Measurements from ENCODE around the gene GREB1. TPM values are rescaled to one million over a fixed set of nuclear protein-coding genes. Genes with fewer than 3 reads are reported as not detected.

Gene GREB1
- total and polyA plus RNA-seq, 2 of the 13 experiments (the other 11 are each of a cell fraction or from before 2014, with no cell fraction given): 31.3 to 61.2 TPM

DNA sequence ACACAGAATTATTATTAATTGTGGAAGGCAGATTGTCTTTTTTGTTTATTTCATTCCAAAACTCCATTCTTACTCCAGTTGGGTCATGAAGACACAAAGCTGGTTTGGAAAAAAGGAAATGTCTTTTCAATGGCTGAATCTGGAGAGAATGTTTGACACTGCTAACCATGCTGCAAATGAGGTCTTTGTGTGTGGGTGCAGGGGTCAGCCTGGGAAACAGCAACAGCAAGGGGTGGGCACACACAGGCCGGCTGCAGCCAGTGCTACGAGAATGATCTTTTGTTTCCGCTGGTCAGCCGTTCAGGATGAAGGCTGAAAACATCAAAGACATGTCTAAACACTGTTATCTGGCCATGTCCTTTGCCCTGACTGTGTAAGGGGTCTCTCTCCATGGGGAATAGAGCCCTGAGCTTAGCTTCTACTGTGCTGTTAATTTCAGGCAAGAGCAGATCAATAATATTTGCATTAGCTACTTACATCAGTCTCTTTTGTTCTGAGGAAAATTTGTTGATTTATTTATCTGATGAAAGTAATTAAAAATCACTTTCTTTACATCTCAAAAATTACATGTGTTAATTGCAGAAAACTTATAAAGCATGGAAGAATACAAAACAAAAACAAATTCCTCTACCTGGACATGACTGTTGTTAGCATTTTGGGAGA lies 34.6 kb upstream of the GREB1 start (continued):
- peak; percentile 94 for TF ChIP-seq YEATS4 (CRISPR knock-in tag; IDR thresholded peaks at IDR 0.05; ENCODE audit: borderline replicate concordance)
- peak; percentile 95 for TF ChIP-seq REPIN1 (CRISPR knock-in tag; IDR thresholded peaks at IDR 0.05; ENCODE audit: borderline replicate concordance, low read depth)
- peak; percentile 35; the same call in 1 of the 2 replicates for TF ChIP-seq SSRP1 (CRISPR knock-in tag; IDR thresholded peaks at IDR 0.05)
- TF ChIP-seq TSC22D2 (CRISPR knock-in tag; IDR thresholded peaks at IDR 0.05; ENCODE audit: borderline replicate concordance): no peak
- peak; percentile 78; the same call in 1 of the 2 replicates for TF ChIP-seq ZNF337 (CRISPR knock-in tag; IDR thresholded peaks at IDR 0.05; ENCODE audit: borderline replicate concordance, low read depth)
- peak; percentile 99 for TF ChIP-seq ZBTB7A (CRISPR knock-in tag; IDR thresholded peaks at IDR 0.05)
- TF ChIP-seq, protein P1, sequence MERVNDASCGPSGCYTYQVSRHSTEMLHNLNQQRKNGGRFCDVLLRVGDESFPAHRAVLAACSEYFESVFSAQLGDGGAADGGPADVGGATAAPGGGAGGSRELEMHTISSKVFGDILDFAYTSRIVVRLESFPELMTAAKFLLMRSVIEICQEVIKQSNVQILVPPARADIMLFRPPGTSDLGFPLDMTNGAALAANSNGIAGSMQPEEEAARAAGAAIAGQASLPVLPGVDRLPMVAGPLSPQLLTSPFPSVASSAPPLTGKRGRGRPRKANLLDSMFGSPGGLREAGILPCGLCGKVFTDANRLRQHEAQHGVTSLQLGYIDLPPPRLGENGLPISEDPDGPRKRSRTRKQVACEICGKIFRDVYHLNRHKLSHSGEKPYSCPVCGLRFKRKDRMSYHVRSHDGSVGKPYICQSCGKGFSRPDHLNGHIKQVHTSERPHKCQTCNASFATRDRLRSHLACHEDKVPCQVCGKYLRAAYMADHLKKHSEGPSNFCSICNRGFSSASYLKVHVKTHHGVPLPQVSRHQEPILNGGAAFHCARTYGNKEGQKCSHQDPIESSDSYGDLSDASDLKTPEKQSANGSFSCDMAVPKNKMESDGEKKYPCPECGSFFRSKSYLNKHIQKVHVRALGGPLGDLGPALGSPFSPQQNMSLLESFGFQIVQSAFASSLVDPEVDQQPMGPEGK (CRISPR knock-in tag; IDR thresholded peaks at IDR 0.05): peak; percentile 90
- TF ChIP-seq ZNF274 (CRISPR knock-in tag; IDR thresholded peaks at IDR 0.05): no peak; the same call in 1 of the 2 replicates
- no peak for TF ChIP-seq PLRG1 (conservative IDR thresholded peaks at IDR 0.05)
- TF ChIP-seq, protein P2, sequence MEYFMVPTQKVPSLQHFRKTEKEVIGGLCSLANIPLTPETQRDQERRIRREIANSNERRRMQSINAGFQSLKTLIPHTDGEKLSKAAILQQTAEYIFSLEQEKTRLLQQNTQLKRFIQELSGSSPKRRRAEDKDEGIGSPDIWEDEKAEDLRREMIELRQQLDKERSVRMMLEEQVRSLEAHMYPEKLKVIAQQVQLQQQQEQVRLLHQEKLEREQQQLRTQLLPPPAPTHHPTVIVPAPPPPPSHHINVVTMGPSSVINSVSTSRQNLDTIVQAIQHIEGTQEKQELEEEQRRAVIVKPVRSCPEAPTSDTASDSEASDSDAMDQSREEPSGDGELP (IDR thresholded peaks at IDR 0.05; ENCODE audit: borderline replicate concordance, low read depth): peak; percentile 93
- peak; percentile 84 for TF ChIP-seq BHLHE40 (IDR thresholded peaks at IDR 0.05; ENCODE audit: low read length)
- peak; percentile 99 for TF ChIP-seq GATAD2A (CRISPR knock-in tag; IDR thresholded peaks at IDR 0.05)
- no peak for TF ChIP-seq ZNF20 (CRISPR knock-in tag; IDR thresholded peaks at IDR 0.05)
- 0 out of 2 replicates have a peak, but pooled peaks have one; percentile 66 for TF ChIP-seq SNAPC2 (CRISPR knock-in tag; IDR thresholded peaks at IDR 0.05)
- peak; percentile 90 for TF ChIP-seq ZSCAN9 (CRISPR knock-in tag; IDR thresholded peaks at IDR 0.05; ENCODE audit: borderline replicate concordance)
- peak; percentile 82 for TF ChIP-seq RBFOX2 (IDR thresholded peaks at IDR 0.05; ENCODE audit: low read depth, low read length)
- TF ChIP-seq ARHGAP35 (CRISPR knock-in tag; IDR thresholded peaks at IDR 0.05; ENCODE audit: borderline replicate concordance): peak; percentile 78; the same call in 1 of the 2 replicates
- TF ChIP-seq ZKSCAN5 (CRISPR knock-in tag; IDR thresholded peaks at IDR 0.05): no peak
- TF ChIP-seq HCFC1 (IDR thresholded peaks at IDR 0.05; ENCODE audit: low read depth, low read length): no peak; the same call in 1 of the 2 replicates
- peak; percentile 95 for TF ChIP-seq MXD4 (CRISPR knock-in tag; IDR thresholded peaks at IDR 0.05)
- peak; percentile 59; the same call in 1 of the 2 replicates for TF ChIP-seq ZNF564 (CRISPR knock-in tag; IDR thresholded peaks at IDR 0.05)
- peak; percentile 98 for TF ChIP-seq NFIC (IDR thresholded peaks at IDR 0.05; ENCODE audit: low read length)
- TF ChIP-seq, protein P3, sequence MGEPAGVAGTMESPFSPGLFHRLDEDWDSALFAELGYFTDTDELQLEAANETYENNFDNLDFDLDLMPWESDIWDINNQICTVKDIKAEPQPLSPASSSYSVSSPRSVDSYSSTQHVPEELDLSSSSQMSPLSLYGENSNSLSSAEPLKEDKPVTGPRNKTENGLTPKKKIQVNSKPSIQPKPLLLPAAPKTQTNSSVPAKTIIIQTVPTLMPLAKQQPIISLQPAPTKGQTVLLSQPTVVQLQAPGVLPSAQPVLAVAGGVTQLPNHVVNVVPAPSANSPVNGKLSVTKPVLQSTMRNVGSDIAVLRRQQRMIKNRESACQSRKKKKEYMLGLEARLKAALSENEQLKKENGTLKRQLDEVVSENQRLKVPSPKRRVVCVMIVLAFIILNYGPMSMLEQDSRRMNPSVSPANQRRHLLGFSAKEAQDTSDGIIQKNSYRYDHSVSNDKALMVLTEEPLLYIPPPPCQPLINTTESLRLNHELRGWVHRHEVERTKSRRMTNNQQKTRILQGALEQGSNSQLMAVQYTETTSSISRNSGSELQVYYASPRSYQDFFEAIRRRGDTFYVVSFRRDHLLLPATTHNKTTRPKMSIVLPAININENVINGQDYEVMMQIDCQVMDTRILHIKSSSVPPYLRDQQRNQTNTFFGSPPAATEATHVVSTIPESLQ (CRISPR knock-in tag; conservative IDR thresholded peaks at IDR 0.05): peak; percentile 41; the same call in 1 of the 2 replicates
- TF ChIP-seq ZNF354B (CRISPR knock-in tag; IDR thresholded peaks at IDR 0.05): no peak
- TF ChIP-seq, protein P4, sequence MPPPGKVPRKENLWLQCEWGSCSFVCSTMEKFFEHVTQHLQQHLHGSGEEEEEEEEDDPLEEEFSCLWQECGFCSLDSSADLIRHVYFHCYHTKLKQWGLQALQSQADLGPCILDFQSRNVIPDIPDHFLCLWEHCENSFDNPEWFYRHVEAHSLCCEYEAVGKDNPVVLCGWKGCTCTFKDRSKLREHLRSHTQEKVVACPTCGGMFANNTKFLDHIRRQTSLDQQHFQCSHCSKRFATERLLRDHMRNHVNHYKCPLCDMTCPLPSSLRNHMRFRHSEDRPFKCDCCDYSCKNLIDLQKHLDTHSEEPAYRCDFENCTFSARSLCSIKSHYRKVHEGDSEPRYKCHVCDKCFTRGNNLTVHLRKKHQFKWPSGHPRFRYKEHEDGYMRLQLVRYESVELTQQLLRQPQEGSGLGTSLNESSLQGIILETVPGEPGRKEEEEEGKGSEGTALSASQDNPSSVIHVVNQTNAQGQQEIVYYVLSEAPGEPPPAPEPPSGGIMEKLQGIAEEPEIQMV (CRISPR knock-in tag; IDR thresholded peaks at IDR 0.05; ENCODE audit: low read depth): peak; percentile 86; the same call in 1 of the 2 replicates
- TF ChIP-seq KDM6A (CRISPR knock-in tag; IDR thresholded peaks at IDR 0.05; ENCODE audit: low read depth): peak; percentile 99

Data from HepG2 (cell line).